NOMO-1 (cell line): ENCODE data around the gene VPS50.

Source experiments
- DNase-seq, 2 experiments: peaks; one replicate each; lab custom pipeline; 2025; ENCODE audit not compliant: unreplicated experiment in 2 of 2; lab: John Stamatoyannopoulos, UW

The VPS50 gene

DNA sequence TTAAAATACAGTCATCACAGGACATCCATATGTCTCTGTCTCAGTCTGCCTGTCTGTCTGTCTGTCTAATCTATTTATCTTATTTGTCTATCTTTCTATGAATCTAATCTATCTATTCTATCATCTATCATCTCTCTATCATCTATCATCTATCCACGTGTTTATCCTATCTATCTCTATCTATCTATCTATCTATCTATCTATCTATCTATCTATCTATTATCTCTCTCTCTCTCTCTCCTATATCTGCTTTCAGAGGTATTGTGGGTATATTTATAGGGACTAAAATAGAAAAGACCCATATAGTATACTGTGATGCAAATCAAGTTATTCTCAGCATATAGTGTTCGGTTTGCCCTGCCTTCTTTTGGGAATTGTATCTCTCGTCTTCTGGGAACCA is 167.5 kb downstream of the VPS50 start:
- no peak for DNase-seq

DNA sequence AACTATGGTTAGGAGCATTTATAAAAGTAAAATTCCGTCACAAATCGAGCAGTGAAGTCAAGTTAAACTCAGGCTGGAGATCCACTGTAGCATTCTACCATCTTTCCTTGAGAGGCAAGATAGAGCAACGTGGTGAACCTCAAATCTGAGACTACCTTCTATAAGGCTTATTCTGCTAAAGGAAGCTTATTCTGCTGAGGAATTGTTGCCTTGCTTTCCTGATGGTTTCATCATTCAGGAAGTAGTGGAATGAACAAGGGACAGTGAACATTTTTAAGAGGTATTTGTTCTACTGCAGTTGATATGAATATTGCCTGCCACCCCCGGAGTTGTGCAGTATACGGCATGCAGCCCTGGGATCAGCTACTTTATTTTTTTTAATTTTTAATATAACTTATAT is 170.8 kb downstream of the VPS50 start:
- no peak for DNase-seq

DNA sequence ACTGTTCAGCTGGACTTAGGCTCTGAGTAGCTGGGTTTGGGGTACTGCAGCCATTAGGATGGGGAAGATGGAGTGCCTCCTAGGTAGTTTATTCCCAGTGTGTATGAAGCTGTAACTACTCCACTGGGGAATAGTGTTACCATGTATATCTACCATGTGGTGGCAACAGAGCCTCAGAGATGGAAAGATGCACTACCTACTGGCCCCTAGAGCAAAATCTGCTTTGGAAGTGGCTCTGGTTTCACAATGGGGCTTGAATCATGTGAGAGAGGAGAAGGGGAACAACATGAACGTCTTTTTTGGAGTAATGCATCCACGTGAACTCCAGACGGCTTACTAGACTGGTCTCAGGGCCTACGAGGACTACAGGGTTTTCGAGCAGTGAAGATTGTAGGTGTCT is 175.1 kb downstream of the VPS50 start:
- DNase-seq = no peak

DNA sequence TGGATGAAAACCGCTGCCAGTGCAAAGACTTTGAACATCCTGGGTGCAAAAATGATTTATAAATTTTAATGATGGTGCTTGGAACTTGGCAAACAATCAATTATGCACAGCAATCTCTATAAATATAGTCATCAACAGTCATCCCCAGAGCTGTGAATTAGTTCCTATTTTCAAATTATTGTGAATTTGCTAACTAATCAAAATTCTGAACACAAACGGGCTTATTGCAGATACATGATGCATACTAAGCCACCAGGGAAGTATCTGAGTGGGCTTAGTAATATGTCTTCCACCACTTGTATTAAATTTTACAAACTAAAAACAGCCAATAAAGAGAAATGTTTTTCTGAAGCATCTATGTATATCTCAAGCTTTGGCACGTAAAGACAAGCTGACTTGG is 177.2 kb downstream of the VPS50 start:
- no peak for DNase-seq
